Subcutaneous abdominal adipose tissue (tissue), 5 donors: Measurements from ENCODE around the gene CATSPER4.

Source experiments
- H3K27ac ChIP-seq: one replicate; pipeline ENCODE4 v1.7.0; 2013; ENCODE audit warnings: low read depth, mild to moderate bottlenecking, inconsistent platforms, low read length, moderate library complexity
- H3K27me3 ChIP-seq, 5 donors: one replicate each; pipeline ENCODE4 v1.7.0; 2013; ENCODE audit warnings: low read length in 5 of 5, inconsistent platforms in 1 of 5; ENCODE audit not compliant: control insufficient read depth in 5 of 5, insufficient read depth in 4 of 5
- H3K36me3 ChIP-seq, 5 donors: one replicate each; pipeline ENCODE4 v1.7.0; 2013; ENCODE audit warnings: low read length in 5 of 5; ENCODE audit not compliant: control insufficient read depth in 5 of 5, insufficient read depth in 5 of 5
- H3K4me1 ChIP-seq, 5 donors: one replicate each; pipeline ENCODE4 v1.7.0; 2013; ENCODE audit warnings: low read length in 5 of 5, mild to moderate bottlenecking in 3 of 5, moderate library complexity in 1 of 5; ENCODE audit not compliant: control insufficient read depth in 5 of 5, insufficient read depth in 5 of 5
- H3K4me3 ChIP-seq, 5 donors: one replicate each; pipeline ENCODE4 v1.7.0; 2013; ENCODE audit warnings: low read length in 5 of 5, low read depth in 1 of 5
- H3K9ac ChIP-seq, 5 donors: one replicate each; pipeline ENCODE4 v1.7.0; 2013; ENCODE audit warnings: low read length in 5 of 5, mild to moderate bottlenecking in 4 of 5, moderate library complexity in 3 of 5
- H3K9me3 ChIP-seq, 5 donors: one replicate each; pipeline ENCODE4 v1.7.0; 2013; ENCODE audit warnings: low read length in 5 of 5; ENCODE audit not compliant: control insufficient read depth in 5 of 5
- donor health status: healthy.
- donor health status: healthy.
- donor health status: healthy.
- donor health status: healthy.
- donor health status: healthy.

Gene CATSPER4

DNA sequence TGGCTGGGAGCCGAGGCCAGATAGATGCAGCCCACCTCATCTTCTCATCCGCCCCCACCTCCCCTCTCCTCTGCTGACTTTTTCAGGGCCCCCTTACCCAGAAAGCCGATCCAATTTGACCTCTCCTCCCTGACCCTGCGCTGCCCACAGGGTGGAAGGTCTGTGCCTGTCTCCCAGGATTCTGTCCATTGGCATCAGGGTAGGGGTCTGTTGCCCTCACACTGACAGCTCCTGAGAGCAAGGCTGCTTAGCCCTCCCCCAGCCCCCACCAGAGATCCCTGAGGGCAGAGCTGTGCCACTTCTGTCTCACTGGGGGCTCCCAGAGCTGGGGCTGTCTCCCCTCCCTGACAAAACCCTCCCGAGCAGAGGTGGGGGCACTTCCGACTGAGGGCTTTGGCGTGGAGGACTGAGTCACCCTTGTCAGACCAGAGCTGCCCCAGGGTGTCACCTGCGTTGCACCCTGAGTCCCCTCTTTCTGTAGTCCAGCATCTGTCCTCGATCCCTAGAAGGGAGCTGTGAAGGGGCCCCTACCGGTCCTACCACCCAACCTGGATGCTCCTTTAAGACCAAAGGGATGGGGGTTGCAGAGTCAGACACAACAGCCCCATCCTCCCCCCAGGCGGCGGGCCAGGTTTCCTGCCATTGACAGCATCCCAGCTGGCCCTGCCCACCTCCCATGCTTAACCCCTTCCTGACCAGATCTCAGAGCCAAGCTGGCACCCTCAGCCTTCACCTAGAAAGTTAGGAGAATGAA, 33.9 kb upstream of the CATSPER4 start:
- Histone ChIP-seq H3K4me1 (peaks cover 2 to 53% (median 6%) of the 10 kb centered on the region in 5 donors), H3K9ac (peak overlapping the region in 2 of 5 donors; percentile 9 to 54), H3K4me3 (peak overlapping the region in 4 of 5 donors; percentile 23 to 53 (median 46)), H3K36me3 (no peaks in the 10 kb centered on the region), H3K9me3 (no peaks in the 10 kb centered on the region), H3K27me3 (peaks cover 13 to 45% (median 31%) of the 10 kb centered on the region in 5 donors), H3K27ac (peak overlapping the region; percentile 72)

DNA sequence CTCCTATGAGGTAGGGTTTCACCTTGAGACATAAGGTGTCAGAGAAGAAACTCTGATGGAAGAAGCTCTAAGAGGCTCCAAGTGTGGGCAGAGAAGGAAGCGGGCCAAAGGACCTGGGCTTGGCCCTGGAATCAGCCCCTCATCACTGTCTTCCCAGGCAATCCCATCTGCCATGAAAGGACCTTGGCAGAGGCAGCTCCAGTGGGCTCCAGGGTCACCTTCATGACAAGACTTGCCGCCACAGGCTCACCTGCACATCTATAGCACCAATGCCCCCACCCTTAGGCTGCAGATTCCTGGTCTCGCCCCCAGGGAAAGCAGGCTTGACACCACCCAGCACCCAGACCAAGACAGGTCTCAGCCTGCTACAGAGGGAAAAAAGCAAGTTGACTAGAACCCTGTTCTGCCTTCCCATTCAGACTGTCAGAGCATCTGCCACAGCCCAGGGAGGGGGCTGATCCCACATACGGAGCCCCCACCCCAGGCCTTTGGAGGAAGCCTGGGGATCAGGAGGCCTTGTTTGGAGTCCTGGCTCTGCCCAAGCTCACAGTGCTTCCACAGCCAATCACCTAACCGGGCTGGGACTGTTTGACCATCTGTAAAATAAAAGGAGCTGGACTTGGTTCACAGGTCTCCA, 32.0 kb upstream of the CATSPER4 start:
- Histone ChIP-seq H3K27ac (peak overlapping the region; percentile 74), H3K9ac (peak overlapping the region in 1 of 5 donors; percentile 53), H3K4me3 (peak overlapping the region in 3 of 5 donors; percentile 66 to 70 (median 70)), H3K36me3 (no peaks in the 10 kb centered on the region), H3K27me3 (peaks cover 13 to 48% (median 31%) of the 10 kb centered on the region in 5 donors), H3K4me1 (peaks cover 2 to 63% (median 16%) of the 10 kb centered on the region in 5 donors), H3K9me3 (no peaks in the 10 kb centered on the region)

GRCh38 chr1:26158908-26159742, 31.3 kb upstream of the CATSPER4 start, which contains the start of gene FAM110D:
Gene FAM110D, plus strand, starts transcription at chr1:26159079. Its CDS starts 2,213 bp downstream, at chr1:26161292.
- H3K9me3 ChIP-seq = no peaks in the 10 kb centered on the region
- H3K9ac ChIP-seq = peak within 1 kb of the TSS in 4 of 5 donors; percentile 40 to 68 (median 55)
- H3K27ac ChIP-seq = peak within 1 kb of the TSS; percentile 74
- no peaks in the 10 kb centered on the region for H3K36me3 ChIP-seq
- peaks cover 2 to 65% (median 21%) of the 10 kb centered on the region in 5 donors for H3K4me1 ChIP-seq
- H3K4me3 ChIP-seq = peak within 1 kb of the TSS; percentile 5 to 70 (median 66)
- peaks cover 13 to 44% (median 31%) of the 10 kb centered on the region in 5 donors for H3K27me3 ChIP-seq

DNA sequence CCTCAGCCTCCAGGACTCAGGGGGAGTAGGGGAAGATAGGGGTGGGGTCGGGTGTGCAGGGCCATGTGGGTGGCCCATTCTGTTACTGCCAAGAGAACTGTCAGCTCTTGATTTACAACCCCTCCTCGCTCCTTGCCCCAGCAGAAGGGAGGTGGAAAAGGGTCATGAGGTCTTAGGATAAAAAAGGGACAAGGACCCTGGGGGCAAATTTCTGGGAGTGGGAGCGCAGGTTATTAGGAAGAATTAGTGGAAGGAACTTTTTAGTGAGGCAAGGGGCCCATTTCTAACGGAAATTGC, 30.7 kb upstream of the CATSPER4 start:
- Histone ChIP-seq H3K27ac (peak overlapping the region; percentile 74), H3K4me3 (peak overlapping the region in 4 of 5 donors; percentile 63 to 70 (median 68))

DNA sequence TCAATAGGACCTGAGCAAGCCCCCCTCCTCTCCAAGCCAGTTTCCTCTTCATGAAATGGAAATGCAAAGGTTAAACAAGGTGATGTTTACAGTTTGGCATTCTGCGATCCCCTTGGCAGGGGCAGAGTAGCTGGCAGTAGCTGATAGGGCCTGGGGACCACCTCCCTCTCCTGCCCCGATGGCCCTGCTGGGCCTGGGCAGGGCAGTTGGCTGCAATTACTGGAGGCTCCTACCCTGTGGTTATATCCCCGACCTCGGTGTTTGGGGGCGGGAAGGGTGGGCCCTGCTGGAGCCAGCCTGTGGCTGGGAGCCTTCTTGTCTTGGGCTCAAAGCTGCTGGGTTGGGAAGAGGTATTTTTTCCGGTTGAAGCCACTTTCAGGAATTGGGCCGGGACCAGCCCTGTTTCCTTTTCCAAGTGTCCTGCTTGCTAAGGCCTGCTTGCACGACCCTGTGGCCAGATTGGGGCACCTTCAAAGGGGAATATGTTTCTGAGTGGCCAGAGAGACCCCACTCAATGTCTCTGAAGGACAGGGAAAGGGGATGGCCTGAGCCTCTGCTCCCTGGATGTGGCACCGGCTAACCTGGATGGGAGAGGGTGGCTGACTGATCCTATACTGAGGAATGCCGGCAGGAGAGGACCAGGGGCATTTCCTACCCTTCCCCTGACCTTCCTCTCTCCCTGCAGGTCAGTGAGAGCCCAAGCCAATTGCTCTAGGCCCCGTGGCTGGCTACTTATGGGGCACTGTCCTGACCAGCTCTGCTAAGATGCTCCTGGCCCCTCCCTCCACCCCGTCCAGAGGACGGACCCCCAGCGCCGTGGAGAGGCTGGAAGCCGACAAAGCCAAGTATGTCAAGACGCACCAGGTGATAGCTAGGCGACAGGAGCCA, 29.6 kb upstream of the CATSPER4 start:
- peak overlapping the region in 4 of 5 donors; percentile 47 to 76 (median 70) for H3K9ac ChIP-seq
- H3K4me1 ChIP-seq = peaks cover 2 to 57% (median 27%) of the 10 kb centered on the region in 5 donors
- H3K4me3 ChIP-seq = peak overlapping the region; percentile 32 to 70 (median 65)
- peak overlapping the region; percentile 74 for H3K27ac ChIP-seq
- H3K36me3 ChIP-seq = no peaks in the 10 kb centered on the region
- H3K9me3 ChIP-seq = no peaks in the 10 kb centered on the region
- peaks cover 9 to 37% (median 23%) of the 10 kb centered on the region in 5 donors for H3K27me3 ChIP-seq

More for the DNA sequence above, 30.7 kb upstream of the CATSPER4 start:
- peaks cover 13 to 43% (median 30%) of the 10 kb centered on the region in 5 donors for H3K27me3 ChIP-seq
- no peaks in the 10 kb centered on the region for H3K9me3 ChIP-seq
- peak overlapping the region in 3 of 5 donors; percentile 40 to 68 (median 53) for H3K9ac ChIP-seq
- peaks cover 2 to 66% (median 25%) of the 10 kb centered on the region in 5 donors for H3K4me1 ChIP-seq
- H3K36me3 ChIP-seq = no peaks in the 10 kb centered on the region

GRCh38 chr1:26161415-26162219, 28.8 kb upstream of the CATSPER4 start:
- peak overlapping the region; percentile 43 to 70 (median 65) for H3K4me3 ChIP-seq
- peaks cover 0 to 49% (median 27%) of the 10 kb centered on the region in 5 donors for H3K4me1 ChIP-seq
- H3K36me3 ChIP-seq = no peaks in the 10 kb centered on the region
- H3K27ac ChIP-seq = peak overlapping the region; percentile 30
- peaks cover 3 to 29% (median 14%) of the 10 kb centered on the region in 5 donors for H3K27me3 ChIP-seq
- H3K9ac ChIP-seq = peak overlapping the region in 4 of 5 donors; percentile 47 to 76 (median 70)
- no peaks in the 10 kb centered on the region for H3K9me3 ChIP-seq

DNA sequence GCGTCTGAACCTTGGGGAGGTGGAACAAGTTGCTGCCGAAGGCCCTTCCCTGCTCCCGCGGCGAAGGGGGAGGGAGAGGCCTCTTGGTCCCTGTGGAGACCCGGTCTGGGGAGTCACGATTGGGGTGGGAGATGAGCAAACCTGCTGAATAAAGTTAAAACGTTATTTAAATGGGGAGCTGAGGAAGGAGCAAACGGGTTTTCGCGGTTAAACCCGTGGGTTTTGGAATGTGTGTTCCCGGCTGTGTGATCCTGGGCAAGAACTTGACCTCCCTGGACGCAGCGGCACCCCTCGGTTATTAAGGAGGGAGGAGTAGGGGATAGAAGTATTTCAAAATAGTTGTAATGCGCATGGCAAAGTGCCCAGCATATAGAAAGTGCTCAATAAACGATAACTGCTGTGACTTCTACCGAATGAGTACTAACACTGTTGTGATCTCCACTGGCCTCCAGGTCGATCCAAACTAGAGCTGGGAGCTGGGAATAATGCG, 28.1 kb upstream of the CATSPER4 start:
- Histone ChIP-seq H3K27ac (no peak overlapping the region), H3K9me3 (no peaks in the 10 kb centered on the region), H3K4me3 (peak overlapping the region; percentile 43 to 70 (median 54)), H3K9ac (peak overlapping the region in 3 of 5 donors; percentile 30 to 65 (median 63)), H3K36me3 (no peaks in the 10 kb centered on the region), H3K4me1 (peaks cover 0 to 43% (median 27%) of the 10 kb centered on the region in 5 donors), H3K27me3 (peaks cover 0 to 25% (median 11%) of the 10 kb centered on the region in 5 donors)

DNA sequence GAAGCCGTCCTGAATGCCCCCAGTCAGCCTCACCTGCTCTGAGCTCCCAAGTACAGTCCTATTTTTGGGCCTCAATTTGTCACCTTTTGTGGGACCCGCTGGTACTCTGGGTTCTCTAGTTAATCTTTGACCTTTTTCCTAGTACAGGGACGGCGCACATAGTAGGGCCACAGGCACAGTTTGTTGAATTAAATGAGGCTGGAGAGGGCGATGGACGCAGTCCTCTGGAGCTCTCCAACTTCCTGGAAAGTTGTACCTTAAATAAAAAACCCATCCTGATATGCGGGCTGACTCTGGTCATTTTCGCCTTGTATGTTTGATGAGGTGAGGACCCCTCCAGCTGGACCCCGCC, 26.7 kb upstream of the CATSPER4 start:
- Histone ChIP-seq H3K27ac (no peak overlapping the region), H3K9me3 (no peaks in the 10 kb centered on the region), H3K27me3 (peaks cover 0 to 12% (median 4%) of the 10 kb centered on the region in 5 donors), H3K9ac (peak overlapping the region in 2 of 5 donors; percentile 11 to 58), H3K4me1 (peaks cover 0 to 31% (median 27%) of the 10 kb centered on the region in 5 donors), H3K36me3 (no peaks in the 10 kb centered on the region), H3K4me3 (peak overlapping the region in 4 of 5 donors; percentile 29 to 65 (median 48))
